ENCODE data around the gene ST6GAL2. TPM values are rescaled to one million over a fixed set of nuclear protein-coding genes. Genes with fewer than 3 reads are reported as not detected.

ST6GAL2 gene
- total RNA-seq, 1 experiment from 2014 or later: not detected

DNA sequence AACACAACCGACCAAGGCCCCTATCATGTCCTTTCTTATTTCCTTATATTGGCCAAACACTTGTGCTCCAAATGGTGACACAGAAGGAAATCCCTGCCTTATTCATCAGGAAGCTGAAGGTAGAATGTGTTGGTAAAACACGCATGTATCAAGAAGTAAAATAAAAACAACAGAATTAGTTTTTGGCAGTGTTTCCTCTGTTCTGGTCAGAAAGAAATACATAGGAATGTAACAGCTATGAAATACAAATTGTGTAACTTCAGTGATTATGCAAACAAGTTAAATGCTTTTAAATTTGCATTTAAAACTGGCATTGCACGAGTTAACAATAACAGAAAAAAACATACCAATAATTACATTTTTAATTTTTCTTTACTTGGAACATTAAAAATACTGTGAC is 19.3 kb downstream of the ST6GAL2 start:
- DNase-seq (ENCODE audit: extremely low read depth, low read depth): no peak

DNA sequence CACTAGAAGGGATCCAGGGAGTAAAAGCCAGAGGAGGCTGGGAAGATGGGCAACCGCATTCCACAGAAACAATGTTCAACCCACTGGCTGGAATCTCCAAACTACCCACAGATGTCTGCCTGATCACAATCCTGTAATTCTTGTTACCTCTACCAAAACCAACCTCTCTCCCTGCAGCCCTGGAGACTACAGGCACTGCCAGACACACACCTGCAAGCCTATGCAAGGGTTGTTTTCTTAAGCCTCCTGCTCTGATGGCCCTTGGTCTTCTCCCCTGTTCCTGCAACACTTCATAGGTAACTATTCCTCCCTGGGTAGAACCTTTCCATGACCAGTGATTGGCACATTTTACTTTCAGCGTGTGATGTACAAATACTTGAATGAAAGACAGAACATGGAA is 21.9 kb downstream of the ST6GAL2 start:
- no peak for DNase-seq (ENCODE audit: extremely low read depth, low read depth)

DNA sequence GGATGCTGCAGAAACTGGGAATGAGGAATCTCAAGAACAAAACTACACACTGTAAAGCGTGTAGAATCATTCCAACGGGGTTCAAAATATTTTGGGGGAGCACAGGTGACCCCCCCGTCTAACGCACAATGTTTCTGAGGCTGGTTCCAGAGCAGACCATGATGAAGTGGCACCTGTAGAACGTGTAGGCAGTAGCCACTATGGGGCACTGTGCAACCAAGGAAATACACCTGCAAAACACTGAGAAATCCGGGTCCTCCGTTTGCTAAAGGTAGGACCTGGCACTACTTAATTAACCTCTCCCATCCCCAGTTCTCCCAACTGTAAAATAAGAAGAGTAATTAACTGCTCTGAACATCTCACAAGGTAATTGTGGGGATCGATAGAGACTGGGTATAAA is 22.6 kb downstream of the ST6GAL2 start:
- no peak for DNase-seq (ENCODE audit: extremely low read depth, low read depth)

DNA sequence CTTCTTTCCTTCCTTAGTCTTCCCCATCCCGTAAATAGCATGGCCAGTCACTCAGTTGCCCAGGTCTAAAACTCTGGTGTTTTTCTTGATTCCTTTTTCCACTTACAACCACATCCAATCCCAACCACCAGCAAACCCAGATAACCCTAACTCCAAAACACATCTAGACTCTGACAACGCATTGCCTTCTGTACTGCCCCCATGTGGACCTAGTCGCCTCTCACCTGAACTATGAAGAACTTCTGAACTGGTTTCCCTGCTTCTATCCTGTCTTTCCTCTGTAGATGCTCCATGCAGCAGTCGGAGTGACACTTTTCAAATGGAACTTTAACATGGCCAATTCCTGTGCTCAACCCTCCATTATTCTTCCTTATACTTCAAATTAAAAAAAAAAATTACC is 26.5 kb downstream of the ST6GAL2 start:
- no peak for DNase-seq (ENCODE audit: extremely low read depth, low read depth)

DNA sequence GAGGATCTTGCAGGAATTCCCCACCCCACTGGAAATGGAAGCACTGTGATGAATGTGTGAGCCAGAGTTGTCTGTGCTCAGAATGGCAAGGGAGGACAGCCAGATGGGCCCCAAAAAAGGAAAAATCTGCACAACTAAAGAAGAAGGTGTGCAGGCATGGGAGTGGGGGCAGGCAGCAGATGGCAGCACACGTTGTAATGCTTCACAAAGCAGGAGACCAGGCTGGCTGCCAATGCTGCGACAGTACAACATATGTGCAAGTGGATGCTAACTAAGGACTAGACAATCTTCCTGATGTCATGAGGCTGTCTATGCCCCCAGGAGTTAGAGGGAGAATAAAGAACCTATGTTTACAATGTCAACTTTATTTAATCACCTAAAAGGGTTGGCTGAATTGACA is 27.2 kb downstream of the ST6GAL2 start:
- DNase-seq (ENCODE audit: extremely low read depth, low read depth): no peak

DNA sequence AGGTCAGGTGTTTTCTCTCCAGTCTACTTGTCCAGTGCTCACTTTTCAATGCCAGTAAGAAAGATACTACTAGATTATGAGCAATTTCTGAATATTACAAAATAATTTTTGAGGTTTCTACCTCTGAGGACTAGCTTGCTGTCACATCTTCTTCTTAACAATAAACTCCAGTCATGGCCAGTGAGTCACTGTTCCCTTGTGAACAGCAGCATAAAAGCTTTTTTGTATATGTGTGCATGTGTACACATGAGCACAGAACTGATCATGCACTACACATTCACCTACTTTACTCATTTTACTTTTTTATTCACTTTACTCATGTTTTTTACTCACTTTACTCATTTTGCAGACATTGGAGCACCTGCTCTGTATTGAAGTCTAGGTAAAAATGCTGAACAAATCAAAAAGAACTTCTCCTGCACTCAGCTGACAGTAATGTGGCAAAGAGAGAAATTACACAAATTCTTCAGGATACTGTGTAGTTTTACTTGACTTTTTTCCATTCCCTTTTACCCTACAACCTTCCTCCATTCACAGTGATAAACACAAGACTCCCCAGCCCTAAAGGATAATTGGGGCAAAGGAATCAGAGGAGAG is 28.0 kb downstream of the ST6GAL2 start:
- DNase-seq (ENCODE audit: extremely low read depth, low read depth): no peak

DNA sequence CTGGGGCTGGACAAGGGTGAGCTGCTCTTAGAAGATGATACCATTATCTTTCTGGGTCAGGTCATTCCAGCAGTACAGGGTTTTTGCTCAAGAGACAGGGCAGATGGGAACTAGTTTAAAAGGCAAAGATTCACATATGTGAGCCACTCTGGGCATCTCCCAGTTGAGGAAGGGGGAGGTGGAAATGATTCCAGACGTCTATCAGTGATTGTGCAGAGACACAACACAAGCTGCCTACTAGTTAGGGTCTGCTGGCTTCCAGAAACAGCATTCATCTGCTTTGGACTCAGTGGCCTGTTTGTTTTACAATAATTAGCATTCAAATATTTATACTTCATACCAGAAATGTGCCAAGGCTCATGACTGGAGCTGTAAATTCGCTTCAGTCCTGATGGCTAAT is 32.3 kb downstream of the ST6GAL2 start:
- no peak for DNase-seq (ENCODE audit: extremely low read depth, low read depth)

DNA sequence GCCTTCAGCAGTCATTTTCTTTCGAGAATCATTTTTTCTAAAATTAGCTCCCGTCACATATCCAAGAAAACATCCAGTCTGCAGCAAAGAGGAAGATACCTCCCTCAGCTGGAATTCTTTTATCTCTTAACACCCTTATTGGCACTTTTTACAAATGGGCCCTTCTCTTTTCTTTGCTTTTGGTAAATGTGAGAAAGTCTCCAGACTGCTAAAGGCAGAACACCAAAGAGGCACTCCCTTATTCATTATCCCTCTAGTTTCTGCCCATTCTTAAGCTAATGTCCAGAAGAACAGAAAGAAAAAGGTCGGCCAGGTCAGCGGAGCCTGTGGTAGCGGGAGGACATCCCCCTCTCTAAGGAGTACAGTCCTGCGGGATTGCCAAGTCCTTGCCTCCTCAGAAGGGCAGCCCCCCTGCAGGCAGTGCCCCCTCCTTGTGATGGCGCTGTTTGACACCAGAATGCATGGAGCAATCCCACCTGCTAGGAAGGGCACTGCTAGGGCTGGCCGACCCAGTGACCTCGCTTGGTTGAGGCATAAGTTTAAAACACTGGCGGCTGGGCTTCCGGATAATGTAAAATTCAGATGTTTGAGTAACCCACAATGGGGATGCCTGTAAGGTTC is 34.0 kb downstream of the ST6GAL2 start:
- DNase-seq (ENCODE audit: extremely low read depth, low read depth): no peak

DNA sequence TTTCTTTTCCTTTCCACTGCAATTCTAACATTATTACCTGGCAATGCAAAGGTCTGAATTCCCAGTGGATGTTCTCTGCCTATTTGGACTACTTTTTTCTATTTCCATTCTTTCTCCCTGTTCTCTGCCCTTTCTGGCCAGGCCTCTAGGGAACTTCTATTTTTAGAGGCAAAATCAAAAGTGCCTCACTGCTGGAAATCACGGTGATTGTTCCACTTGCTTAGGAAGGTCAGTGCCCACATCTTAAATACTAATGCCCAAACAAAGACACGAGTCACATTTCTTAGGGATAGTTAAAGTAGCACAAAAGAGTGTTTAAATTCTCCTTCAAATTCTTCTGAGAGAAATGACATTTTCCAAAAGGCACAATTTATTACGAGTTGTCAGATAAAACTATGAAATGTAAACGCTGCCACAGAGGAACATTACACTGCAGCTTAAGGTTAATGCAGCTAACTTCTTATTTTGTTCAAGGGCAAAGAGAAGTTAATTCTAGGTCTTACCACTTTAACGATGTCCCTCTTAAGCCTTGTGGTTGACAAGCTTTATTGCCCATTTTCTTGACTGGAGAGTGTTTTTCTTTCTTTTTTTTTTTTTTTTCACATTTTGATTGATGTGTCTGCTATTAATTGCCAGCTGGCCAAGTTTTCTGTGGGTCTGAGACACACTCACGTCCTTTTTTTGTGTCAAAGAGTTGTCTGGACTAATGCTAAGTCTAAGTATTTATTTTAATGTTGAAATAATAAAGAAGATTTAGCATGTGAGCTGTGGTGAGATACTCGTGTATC is 34.7 kb downstream of the ST6GAL2 start:
- no peak for DNase-seq (ENCODE audit: extremely low read depth, low read depth)

DNA sequence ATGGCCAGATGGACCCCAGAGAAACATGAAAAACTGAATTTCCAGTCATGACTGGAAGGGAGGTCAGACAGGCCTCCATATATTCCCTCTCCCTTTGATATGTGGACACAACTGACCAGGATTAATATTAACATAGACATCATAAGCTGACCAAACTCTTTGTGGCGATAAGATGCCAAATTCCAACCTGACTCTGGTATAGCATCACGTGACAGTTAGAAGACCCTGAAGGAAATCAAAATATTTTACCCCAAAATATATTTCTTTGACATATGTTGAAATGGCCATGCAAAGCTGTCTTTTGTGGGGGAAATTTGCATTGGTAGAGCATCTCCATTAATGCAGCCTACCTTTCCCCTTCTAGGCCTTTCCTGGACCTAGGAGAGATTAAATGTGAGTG is 36.7 kb downstream of the ST6GAL2 start:
- no peak for DNase-seq (ENCODE audit: extremely low read depth, low read depth)

DNA sequence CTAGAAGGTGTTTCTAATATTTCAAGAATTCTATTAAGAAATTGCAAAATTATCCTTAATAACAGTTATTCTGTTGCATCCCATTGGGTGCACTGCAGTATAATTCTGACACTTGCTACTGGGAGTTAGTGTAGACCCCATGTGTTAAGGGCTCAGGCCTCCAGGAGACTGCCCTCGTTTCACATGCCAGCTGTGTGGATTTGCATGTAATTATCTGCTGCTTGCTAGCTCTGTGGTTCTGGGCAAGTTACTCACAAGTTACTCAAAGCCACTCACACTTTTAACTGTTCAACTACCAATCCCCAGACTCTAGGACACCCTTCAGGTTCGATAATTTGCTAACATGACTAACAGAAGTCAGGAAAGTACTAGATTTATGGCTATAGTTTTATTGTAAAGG is 38.6 kb downstream of the ST6GAL2 start:
- no peak for DNase-seq (ENCODE audit: extremely low read depth, low read depth)

DNA sequence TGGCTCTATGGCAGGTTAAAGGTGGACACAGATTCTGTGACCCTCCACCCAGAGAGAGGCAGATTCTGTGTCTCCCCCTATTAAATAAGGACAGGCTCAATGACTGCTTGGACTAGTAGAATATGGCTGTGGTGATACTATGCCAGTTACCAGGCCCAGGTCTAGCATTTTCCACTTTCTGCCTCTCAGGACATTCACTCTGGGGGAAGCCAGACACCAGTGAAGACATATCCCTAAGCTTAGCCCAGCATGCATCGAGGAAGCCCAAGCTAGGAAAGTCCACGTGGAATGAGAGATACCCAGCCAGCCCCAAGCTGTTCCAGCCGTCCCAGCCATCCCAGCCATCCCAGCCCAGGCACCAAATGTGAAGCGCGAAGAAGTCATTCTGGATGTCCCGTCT is 40.3 kb downstream of the ST6GAL2 start:
- DNase-seq (ENCODE audit: extremely low read depth, low read depth): no peak

DNA sequence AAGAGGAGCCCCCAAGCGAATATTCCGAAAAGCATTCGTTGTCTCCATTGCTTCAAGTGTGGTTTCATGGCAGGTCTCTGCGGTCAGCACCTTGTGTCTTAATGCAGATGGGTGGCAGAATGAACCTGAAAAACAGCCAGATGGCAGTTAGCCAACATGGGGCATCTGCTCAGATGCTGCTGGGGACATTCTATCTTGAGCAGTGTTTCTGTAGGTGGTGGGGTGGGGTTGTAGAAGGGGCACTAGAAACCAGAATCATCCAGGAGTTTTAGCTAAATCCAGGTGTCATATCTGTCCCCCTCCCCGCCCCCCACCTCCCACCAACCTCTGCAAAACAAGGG is 42.1 kb downstream of the ST6GAL2 start:
- DNase-seq (ENCODE audit: extremely low read depth, low read depth): no peak

DNA sequence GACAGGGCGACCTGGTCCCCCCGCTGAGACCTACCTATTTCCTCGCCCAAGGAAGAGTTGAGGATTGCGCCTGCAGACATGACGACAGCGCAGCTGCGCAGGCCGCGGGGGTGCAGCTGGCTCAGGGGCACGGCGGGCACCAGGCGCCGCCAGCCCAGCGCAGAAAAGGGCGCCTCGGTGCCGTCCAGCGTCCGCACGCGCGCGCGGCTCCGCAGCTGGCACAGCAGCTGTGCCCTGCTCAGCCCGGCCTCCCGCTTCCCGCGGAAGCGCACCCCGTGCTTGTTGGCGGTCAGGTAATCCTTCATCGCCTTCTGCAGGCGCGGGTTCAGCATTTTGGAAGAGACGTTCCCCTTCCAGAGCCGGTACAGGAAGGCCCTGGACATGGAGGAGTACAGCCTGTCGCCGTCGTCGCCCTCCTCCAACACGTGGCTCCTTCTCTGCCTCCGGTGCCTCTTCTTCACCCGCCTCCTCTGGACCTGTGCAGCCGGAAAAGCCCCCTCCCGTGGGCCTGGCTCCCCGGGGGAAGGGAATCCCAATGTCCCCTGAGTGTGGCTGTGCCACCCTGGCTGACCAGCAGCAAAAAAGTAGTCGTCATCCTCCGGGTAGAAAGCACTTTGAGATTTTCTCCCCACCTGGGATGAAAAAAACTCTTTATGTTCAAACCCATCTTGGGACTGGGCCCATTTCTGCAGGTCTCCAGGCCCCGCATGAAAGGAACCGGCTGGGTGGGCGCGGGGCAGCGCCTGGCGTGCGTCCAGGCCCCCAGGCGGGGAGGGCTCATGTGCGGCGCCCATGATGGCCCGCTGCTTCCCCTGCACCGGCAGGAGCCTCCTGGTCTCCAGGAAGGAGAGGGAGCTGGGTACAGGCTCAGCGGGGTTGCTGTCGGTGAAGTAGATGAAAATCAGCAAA is 42.7 kb downstream of the ST6GAL2 start:
- no peak for DNase-seq (ENCODE audit: extremely low read depth, low read depth)

DNA sequence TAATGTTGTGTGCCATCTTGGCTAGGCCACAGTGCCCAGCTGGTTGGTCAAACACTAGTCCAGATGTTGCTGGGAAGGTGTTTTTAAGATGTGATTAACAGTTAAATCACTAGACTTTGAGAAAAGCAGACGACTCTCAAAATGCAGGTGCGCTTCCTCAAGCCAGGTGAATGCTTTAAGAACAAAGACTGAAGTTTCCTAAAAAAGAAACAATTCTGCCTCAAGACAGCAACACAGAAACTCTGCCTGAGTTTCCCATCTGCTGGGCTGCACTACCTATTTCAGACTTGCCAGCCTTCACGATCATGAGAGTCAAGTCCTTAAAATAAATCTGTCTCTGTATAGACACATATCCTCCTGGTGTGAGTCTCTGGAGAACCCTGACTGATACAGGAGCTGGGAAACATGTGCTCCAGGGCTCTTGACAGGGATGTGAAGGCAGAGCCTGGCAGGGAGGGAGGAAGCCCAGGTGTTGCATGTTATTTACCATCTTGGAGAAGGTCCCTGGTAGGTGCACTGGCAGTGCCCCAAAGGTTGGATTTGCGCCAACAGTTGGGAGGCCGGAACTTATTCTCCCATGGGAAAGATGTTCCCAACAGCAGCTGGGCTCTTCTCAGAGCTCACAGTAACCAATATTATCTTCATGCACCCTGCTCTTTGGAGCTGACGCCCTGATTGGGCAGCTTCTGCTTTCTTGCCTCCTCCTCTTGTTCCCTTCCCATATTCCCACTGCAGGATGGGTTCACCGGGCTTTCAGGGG is 43.9 kb downstream of the ST6GAL2 start:
- no peak for DNase-seq (ENCODE audit: extremely low read depth, low read depth)

DNA sequence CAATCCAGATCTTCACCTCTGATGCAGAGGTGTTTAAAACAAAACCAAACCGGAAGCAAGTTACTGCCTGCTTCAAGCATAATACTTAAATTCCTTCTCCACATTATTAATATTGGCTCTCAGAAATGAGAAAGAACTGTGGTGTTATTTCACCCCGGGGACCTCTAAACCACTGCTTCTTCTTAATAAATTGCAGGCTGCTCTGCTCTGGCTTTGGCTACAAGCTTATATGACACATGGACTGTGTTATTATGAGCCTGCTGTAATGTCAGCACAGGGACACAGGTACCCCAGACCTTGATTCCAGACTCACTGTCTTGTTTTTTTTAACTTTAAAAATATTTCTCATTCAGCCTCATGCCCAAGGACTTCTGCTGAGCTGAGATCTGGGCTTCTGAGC is 45.1 kb downstream of the ST6GAL2 start:
- DNase-seq (ENCODE audit: extremely low read depth, low read depth): no peak

DNA sequence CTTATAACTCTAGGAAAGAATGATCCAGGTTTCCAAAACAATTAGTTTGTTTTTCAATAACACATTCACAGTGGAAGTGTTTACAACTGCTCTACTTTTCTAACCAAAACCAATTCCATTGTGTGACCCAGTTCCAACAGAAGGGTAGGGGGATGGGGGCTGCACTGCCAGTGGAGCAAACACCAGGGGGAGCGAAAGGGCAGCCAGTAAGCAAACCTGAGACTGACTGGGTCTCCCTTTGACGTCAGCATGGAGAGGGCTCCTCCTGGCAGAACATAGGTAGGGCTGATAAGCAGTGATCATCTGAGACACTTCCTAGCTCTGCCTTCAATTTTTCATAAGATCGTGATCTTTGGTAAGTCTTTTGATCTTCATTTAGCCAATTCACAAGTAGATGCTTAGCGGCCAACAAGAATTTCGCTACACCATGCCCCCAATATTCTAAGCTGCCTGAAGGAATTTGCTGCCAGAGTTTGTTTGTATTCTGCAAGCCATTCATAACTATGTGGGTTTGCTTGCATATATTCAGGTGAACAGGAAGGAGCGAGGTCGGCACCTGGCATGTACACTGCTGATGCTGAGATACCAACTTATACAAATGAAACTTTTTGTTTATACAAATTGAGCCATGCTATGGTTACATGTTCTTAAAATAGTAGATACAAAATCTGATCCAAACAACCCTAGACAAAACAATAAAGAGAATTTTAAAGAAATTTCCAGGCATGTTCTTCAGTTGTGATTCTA is 45.9 kb downstream of the ST6GAL2 start:
- peak; percentile 3 for DNase-seq (ENCODE audit: extremely low read depth, low read depth)

DNA sequence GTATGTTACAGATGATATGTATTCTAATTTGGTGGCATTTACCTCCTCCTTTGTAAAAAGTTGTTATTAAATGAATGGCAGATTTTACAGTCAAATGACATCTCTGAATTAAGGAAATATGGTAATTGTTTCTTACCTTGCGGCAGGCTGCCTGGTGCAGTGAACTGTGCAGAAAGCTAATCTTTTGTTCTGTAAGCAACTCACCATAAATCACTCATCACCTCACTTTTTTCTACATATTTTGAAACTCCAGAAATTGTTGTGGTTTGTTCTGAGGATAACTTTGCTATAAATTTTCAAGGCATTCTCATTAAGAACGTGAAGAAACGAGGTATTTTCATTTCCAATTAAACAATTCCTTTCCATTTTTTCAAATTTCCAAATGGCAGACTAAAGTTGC is 52.7 kb downstream of the ST6GAL2 start:
- no peak for DNase-seq (ENCODE audit: extremely low read depth, low read depth)

DNA sequence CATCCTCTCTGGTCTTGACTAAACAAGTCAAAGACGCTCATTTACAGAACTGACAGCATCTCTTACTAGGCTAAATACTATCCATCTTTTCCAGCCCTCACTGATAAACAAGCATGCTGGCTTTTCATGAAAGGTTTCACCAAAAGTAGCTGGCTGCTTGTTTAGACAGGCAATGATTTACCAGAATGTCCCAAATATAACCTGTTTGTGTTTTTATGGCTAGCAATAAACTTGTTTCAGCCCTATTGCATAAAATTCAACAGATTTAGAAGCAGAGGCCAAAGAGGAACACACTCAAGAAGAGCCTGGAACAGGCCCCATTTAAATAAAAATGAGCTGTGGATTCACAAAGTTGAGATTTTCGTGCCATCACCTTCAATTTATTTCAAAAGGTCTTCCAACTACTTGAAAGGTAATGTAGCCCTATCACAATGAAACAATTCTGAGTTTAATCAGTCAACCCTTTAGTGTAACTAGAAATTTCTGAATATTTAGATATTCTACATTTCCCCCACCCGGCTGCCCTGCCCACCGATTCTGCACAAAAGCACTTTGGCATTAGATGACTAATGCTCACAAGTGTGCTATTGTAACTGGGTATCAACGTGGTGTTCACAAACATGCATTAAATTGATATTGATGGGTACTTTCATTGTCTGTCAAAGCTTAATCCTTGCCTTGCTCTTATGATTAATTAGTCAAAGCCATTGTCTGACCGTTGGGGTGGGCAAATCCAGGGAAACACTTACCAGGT is 54.0 kb downstream of the ST6GAL2 start:
- DNase-seq (ENCODE audit: extremely low read depth, low read depth): no peak

All from NCI-H460 (cell line).